Thoracic aorta (tissue), 2 donors: ENCODE results near the gene NEBL. TPM values are rescaled to one million over a fixed set of nuclear protein-coding genes. Genes with fewer than 3 reads are reported as not detected.

Experiments used
- ATAC-seq: fragments of 150-250 bp; one replicate; pipeline ENCODE4 v1.8.0; 2017; ENCODE audit warnings: low read depth; ENCODE audit not compliant: insufficient number of reproducible peaks, low FRiP score
- DNase-seq: peaks from one replicate; pipeline ENCODE4 v3.0.0-alpha.2; 2020; ENCODE audit warnings: low spot score
- H3K27ac ChIP-seq, 2 donors: fragments of 200-600 bp; sonication (generic); 1 replicate in 1 of 2; 2 replicates in 1 of 2; pipeline ENCODE4 v1.5.1; 2016; ENCODE audit warnings: mild to moderate bottlenecking in 2 of 2, moderate library complexity in 2 of 2
- H3K27me3 ChIP-seq: fragments of 200-600 bp; sonication (generic); replicated peaks from 2 replicates; pipeline ENCODE4 v1.6.0; 2016; ENCODE audit warnings: mild to moderate bottlenecking; ENCODE audit not compliant: insufficient read depth
- H3K36me3 ChIP-seq: fragments of 200-600 bp; sonication (generic); one replicate; pipeline ENCODE4 v1.5.1; 2016
- H3K4me1 ChIP-seq, 2 donors: fragments of 200-600 bp; sonication (generic); 1 replicate in 1 of 2; 2 replicates in 1 of 2; pipeline versions ENCODE4 v1.5.1 to v1.6.0; 2016; ENCODE audit warnings: low read depth in 2 of 2, mild to moderate bottlenecking in 1 of 2; ENCODE audit not compliant: control insufficient read depth in 1 of 2
- H3K4me3 ChIP-seq: fragments of 200-600 bp; sonication (generic); 2 replicates; pipeline ENCODE4 v1.5.1; 2016; ENCODE audit warnings: mild to moderate bottlenecking
- H3K9me3 ChIP-seq: fragments of 200-600 bp; sonication (generic); 2 replicates; pipeline ENCODE4 v1.5.1; 2016
- total RNA-seq, 2 donors: library from RNA; depleted of rRNA; stranded (reverse); fragments of >200 nt; gene quantifications; one replicate each; pipeline versions ENCODE4 v1.1.0 to v1.2.3, GENCODE V29; 2016
- TF ChIP-seq, protein P1 (sequence below): fragments of 200-600 bp; sonication (generic); IDR thresholded peaks from one replicate; pipeline ENCODE4 v1.5.1; 2019; ENCODE audit warnings: antibody characterized with exemption

The NEBL gene
- total RNA-seq, 2 donors from 2014 or later, result 1.4 to 4.7 TPM

DNA sequence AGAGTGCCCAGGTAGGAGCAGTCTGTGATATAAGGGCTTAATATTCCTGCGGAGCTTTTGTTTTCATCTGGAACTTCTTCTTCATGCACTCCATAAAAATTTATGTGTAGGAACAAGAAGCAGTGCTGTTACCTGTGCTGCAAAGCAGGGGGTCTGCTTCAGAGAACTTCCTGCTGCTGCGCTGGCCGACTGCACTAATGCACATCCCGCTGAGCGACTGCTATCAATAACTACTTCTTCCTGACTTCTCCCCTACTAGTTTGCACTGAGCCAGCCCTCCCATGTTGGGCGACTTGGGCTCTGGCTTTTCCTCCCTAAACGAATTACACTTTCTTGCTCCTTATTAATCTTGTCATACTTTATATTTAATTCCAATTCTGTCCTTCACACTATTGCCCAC is 150.3 kb downstream of the NEBL start:
- DNase-seq (no peak), ATAC-seq (no peak)
- Histone ChIP-seq H3K27me3 (no peaks in the 10 kb centered on the region), H3K4me1 (peaks cover 13 to 66% of the 10 kb centered on the region in 2 donors), H3K36me3 (no peaks in the 10 kb centered on the region), H3K9me3 (peaks cover 9% of the 10 kb centered on the region), H3K27ac (peak overlapping the region; percentile 33 to 34), H3K4me3 (no peak overlapping the region)
- TF ChIP-seq, protein P1, sequence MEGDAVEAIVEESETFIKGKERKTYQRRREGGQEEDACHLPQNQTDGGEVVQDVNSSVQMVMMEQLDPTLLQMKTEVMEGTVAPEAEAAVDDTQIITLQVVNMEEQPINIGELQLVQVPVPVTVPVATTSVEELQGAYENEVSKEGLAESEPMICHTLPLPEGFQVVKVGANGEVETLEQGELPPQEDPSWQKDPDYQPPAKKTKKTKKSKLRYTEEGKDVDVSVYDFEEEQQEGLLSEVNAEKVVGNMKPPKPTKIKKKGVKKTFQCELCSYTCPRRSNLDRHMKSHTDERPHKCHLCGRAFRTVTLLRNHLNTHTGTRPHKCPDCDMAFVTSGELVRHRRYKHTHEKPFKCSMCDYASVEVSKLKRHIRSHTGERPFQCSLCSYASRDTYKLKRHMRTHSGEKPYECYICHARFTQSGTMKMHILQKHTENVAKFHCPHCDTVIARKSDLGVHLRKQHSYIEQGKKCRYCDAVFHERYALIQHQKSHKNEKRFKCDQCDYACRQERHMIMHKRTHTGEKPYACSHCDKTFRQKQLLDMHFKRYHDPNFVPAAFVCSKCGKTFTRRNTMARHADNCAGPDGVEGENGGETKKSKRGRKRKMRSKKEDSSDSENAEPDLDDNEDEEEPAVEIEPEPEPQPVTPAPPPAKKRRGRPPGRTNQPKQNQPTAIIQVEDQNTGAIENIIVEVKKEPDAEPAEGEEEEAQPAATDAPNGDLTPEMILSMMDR, result no peak

DNA sequence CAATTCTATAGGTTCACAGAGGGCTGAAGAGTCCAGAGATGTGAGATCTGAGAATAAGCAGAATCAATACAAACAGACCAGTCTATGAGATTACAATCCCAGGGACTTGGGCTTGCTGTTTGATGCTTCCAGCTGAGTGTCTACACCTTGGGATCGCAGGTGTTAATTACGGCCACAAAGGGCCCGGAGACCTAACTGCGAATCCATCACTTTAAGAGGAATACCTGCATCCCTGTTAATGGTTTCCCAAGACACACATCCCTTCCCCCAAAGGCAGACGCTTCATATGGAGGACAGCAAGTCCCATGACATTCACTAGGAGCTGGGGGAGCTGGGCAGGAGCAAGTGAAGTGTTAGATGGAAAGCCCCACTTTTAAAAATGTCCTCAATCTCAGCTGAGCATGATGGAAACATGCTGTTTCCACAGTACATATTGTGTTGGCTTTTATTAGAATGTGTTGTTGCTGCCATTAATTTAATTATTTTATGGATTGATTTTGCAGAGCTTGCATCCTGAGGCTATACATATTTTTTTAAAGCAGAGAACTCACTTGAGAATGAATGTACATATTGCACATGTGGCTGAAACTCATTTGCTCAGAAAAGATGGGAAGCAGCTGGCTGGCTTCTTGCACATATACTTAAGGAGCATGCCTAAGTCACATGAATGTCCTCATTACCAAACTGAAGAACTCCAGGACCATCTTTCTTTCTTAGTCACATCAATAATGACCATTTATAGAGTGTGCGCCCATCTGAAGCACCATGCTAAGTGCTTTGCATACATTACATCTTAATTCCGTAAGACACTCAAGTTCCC is 151.3 kb downstream of the NEBL start:
- H3K4me3 ChIP-seq, result no peak overlapping the region
- no peaks in the 10 kb centered on the region for H3K27me3 ChIP-seq
- peaks cover 6% of the 10 kb centered on the region for H3K9me3 ChIP-seq
- H3K27ac ChIP-seq, result peak overlapping the region in 1 of 2 donors; percentile 62
- TF ChIP-seq, protein P1, result no peak
- H3K4me1 ChIP-seq, result peaks cover 13 to 66% of the 10 kb centered on the region in 2 donors
- no peak for DNase-seq
- no peak for ATAC-seq
- no peaks in the 10 kb centered on the region for H3K36me3 ChIP-seq

DNA sequence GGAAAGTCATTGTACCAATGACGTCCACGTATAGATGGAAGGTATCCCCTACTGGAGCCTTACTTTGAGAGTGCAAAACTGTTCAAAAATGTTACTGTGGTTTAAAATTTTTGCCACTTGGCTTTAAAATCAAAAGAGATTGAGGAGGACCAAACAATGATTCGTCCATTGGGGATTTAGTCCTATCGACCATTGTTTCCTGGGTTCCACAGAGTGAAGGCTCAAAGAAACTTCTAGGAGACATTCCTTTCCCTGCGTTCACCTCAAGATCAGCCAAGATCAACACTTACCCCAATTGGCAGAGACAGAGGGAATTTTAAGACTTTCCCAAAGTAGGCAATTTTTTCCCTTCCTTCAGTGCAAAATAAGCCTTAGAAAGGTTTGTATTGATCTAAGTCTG is 152.3 kb downstream of the NEBL start:
- H3K27me3 ChIP-seq, result no peaks in the 10 kb centered on the region
- no peaks in the 10 kb centered on the region for H3K36me3 ChIP-seq
- H3K4me1 ChIP-seq, result peaks cover 13 to 66% of the 10 kb centered on the region in 2 donors
- TF ChIP-seq, protein P1, result no peak
- peak overlapping the region; percentile 59 to 62 for H3K27ac ChIP-seq
- H3K4me3 ChIP-seq, result peak overlapping the region; percentile 13
- ATAC-seq (no peak), DNase-seq (no peak)
- no peaks in the 10 kb centered on the region for H3K9me3 ChIP-seq

DNA sequence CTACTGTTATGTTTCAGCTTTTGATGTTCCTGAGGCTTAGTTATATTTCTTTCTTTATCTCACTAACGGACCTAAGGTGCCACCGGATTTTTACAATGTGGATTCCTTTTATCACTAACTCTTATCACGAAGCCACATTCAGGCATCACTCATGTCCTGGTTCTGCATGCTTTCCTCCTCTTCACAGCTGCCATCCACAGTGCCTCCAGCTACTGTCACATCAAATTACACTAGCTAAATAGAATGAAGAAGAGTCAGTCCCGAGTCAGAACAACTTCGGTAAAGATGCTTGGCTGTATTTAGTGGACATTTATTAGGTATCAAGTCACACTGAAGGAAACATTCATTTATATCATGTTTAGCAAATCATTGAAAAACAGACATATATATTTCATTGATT is 153.2 kb downstream of the NEBL start:
- no peak overlapping the region for H3K4me3 ChIP-seq
- H3K9me3 ChIP-seq, result no peaks in the 10 kb centered on the region
- TF ChIP-seq, protein P1, result no peak
- no peaks in the 10 kb centered on the region for H3K27me3 ChIP-seq
- DNase-seq, result no peak
- no peak for ATAC-seq
- no peaks in the 10 kb centered on the region for H3K36me3 ChIP-seq
- H3K27ac ChIP-seq, result peak overlapping the region; percentile 59 to 62
- H3K4me1 ChIP-seq, result peaks cover 13 to 66% of the 10 kb centered on the region in 2 donors

DNA sequence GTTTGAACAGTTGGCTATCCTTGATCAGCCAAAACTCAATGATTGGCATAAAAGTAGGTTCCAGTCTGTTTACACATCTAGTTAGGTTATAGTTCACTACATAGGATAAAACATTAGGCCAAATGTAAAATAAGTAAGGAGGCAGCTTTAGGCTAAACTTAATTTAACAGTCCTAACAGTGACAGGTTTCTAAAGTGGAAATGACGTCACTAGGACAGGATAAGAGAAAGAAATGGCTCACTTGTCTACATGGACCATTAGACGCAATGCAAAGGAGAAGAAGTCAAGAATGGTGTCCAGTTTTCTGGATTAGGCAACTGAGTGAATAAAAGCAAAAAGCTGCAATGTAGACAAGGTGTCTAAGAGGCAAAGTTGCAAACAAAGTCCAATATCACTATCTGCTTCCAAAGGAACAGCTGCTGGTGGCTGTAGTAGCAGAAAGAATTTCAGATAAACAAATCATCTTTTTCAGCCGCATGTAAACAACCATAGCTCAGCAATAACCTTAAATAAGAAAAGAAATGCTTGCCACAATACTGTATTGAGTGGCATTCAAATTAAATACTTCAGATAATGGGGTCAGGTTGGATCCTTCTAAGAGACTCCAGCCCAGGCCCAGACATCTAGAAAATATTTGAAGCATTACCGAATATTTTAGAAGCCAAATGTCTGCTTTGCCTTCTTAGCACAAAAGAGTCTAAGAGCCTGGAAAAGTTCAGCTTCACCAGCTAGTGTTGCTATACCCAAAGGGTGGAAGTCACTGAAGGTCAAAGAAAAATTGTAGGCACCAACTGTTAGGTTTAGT is 154.2 kb downstream of the NEBL start:
- no peak for DNase-seq
- TF ChIP-seq, protein P1, result no peak
- ATAC-seq, result no peak
- H3K27ac ChIP-seq, result peak overlapping the region; percentile 59 to 62
- H3K27me3 ChIP-seq, result no peaks in the 10 kb centered on the region
- H3K4me1 ChIP-seq, result peaks cover 13 to 57% of the 10 kb centered on the region in 2 donors
- no peaks in the 10 kb centered on the region for H3K9me3 ChIP-seq
- no peaks in the 10 kb centered on the region for H3K36me3 ChIP-seq
- H3K4me3 ChIP-seq, result no peak overlapping the region
